H1 (cell line): ENCODE data around the gene GPT2. TPM values are rescaled to one million over a fixed set of nuclear protein-coding genes. Genes with fewer than 3 reads are reported as not detected.
A peak's percentile ranks its signal among the peaks of the same experiment; 100 is the strongest.

Experiments used
- CTCF ChIA-PET: fragments of 300-600 bp; sonication (Branson Sonifier 250); formaldehyde crosslinking; loops from one replicate; lab custom pipeline; 2021; ENCODE audit not compliant: partially characterized antibody; lab: Charles Lee
- POLR2A ChIA-PET: fragments of 300-600 bp; sonication (Branson Sonifier 250); formaldehyde crosslinking; loops from one replicate; lab custom pipeline; 2021; ENCODE audit warnings: inconsistent platforms; ENCODE audit not compliant: partially characterized antibody; lab: Charles Lee
- DNase-seq, 2 experiments: peaks; one replicate each; pipeline versions ENCODE4 v3.0.0 to v3.0.0-alpha.2; 2010 to 2022; ENCODE audit warnings: low spot score in 2 of 2, low read depth in 1 of 2, mixed read lengths in 1 of 2
- FAIRE-seq: peaks from 2 replicates; lab custom pipeline; 2011; peaks lifted over from hg19 to GRCh38; lab: Jason Lieb, UNC
- H2AFZ ChIP-seq: 2 replicates; pipeline ENCODE4 v1.8.1; 2012; ENCODE audit warnings: low read length, inconsistent platforms
- H2AK5ac ChIP-seq: 2 replicates; pipeline ENCODE4 v1.6.1; 2013; ENCODE audit warnings: low read depth, low read length
- H2BK120ac ChIP-seq: replicated peaks from 2 replicates; pipeline ENCODE3; 2013; ENCODE audit warnings: low read depth, low read length, inconsistent platforms
- H2BK12ac ChIP-seq: 2 replicates; pipeline ENCODE4 v1.6.1; 2013; ENCODE audit warnings: low read depth, low read length
- H2BK15ac ChIP-seq: 2 replicates; pipeline ENCODE4 v1.6.1; 2013; ENCODE audit warnings: low read length
- H2BK20ac ChIP-seq: 2 replicates; pipeline ENCODE4 v1.6.1; 2013; ENCODE audit warnings: low read length
- H2BK5ac ChIP-seq: 2 replicates; pipeline ENCODE4 v1.6.1; 2013; ENCODE audit warnings: low read depth, low read length
- H3K14ac ChIP-seq: 2 replicates; pipeline ENCODE4 v1.6.1; 2013; ENCODE audit warnings: inconsistent platforms; ENCODE audit not compliant: insufficient read length
- H3K18ac ChIP-seq: 2 replicates; pipeline ENCODE4 v1.6.1; 2013; ENCODE audit warnings: low read length; ENCODE audit errors: extremely low read depth
- H3K23ac ChIP-seq: 2 replicates; pipeline ENCODE4 v1.6.1; 2013; ENCODE audit warnings: inconsistent platforms; ENCODE audit not compliant: insufficient read length
- H3K23me2 ChIP-seq: 2 replicates; pipeline ENCODE4 v1.6.1; 2013; ENCODE audit warnings: low read depth, low read length
- H3K27ac ChIP-seq: 2 replicates; pipeline ENCODE4 v1.6.1; 2011; ENCODE audit warnings: low read depth, low read length, inconsistent platforms
- H3K27me3 ChIP-seq, 4 experiments: replicated peaks in 1 of 4; 1 replicate in 1 of 4; 2 replicates in 3 of 4; pipeline versions ENCODE4 v1.6.1 to v1.8.1; 2011 to 2013; ENCODE audit warnings: low read length in 3 of 4, mild to moderate bottlenecking in 3 of 4, inconsistent platforms in 2 of 4, mixed read lengths in 2 of 4, moderate library complexity in 1 of 4; ENCODE audit not compliant: control insufficient read depth in 3 of 4, insufficient read depth in 3 of 4; ENCODE audit errors: extremely low read depth in 1 of 4
- H3K36me3 ChIP-seq, 4 experiments: 2 replicates each; pipeline versions ENCODE4 v1.6.1 to v1.8.1; 2011 to 2013; ENCODE audit warnings: mild to moderate bottlenecking in 4 of 4, low read length in 3 of 4, moderate library complexity in 2 of 4, control low read depth in 1 of 4, inconsistent platforms in 1 of 4; ENCODE audit not compliant: insufficient read depth in 4 of 4, control insufficient read depth in 2 of 4
- H3K4ac ChIP-seq: replicated peaks from 2 replicates; pipeline ENCODE3; 2013; ENCODE audit warnings: low read length, low read depth, mixed read lengths, inconsistent platforms; ENCODE audit not compliant: insufficient read length
- H3K4me1 ChIP-seq, 4 experiments: replicated peaks in 1 of 4; 1 replicate in 1 of 4; 2 replicates in 3 of 4; pipeline versions ENCODE4 v1.6.1 to v1.8.1; 2011 to 2013; ENCODE audit warnings: low read length in 3 of 4, inconsistent platforms in 2 of 4, mixed read lengths in 1 of 4; ENCODE audit not compliant: insufficient read depth in 4 of 4, control insufficient read depth in 3 of 4
- H3K4me2 ChIP-seq, 2 experiments: 2 replicates each; pipeline versions ENCODE4 v1.6.1 to v1.8.1; 2011 to 2013; ENCODE audit warnings: low read depth in 2 of 2, low read length in 2 of 2, control low read depth in 1 of 2, inconsistent platforms in 1 of 2, mild to moderate bottlenecking in 1 of 2; ENCODE audit not compliant: insufficient read depth in 1 of 2
- H3K4me3 ChIP-seq, 4 experiments: fragments of 200-600, 300-600 bp in 1 of 4; sonication (generic), shearing (Covaris generic), sonication (Bioruptor Twin) in 1 of 4; 2 replicates each; pipeline versions ENCODE4 v1.5.1 to v1.8.1; 2011 to 2016; ENCODE audit warnings: low read length in 4 of 4, low read depth in 3 of 4, control low read depth in 2 of 4, inconsistent platforms in 2 of 4, mild to moderate bottlenecking in 2 of 4, mixed read lengths in 1 of 4, moderate library complexity in 1 of 4; ENCODE audit not compliant: insufficient read depth in 2 of 4; ENCODE audit errors: extremely low read depth in 1 of 4
- H3K56ac ChIP-seq: replicated peaks from 2 replicates; pipeline ENCODE3; 2013; ENCODE audit warnings: low read depth, mild to moderate bottlenecking, mixed read lengths, low read length, inconsistent platforms; ENCODE audit not compliant: insufficient read length
- H3K79me1 ChIP-seq: 2 replicates; pipeline ENCODE4 v1.6.1; 2013; ENCODE audit warnings: low read depth, low read length, control low read depth
- H3K79me2 ChIP-seq, 2 experiments: 2 replicates each; pipeline versions ENCODE4 v1.6.1 to v1.8.1; 2012 to 2013; ENCODE audit warnings: low read length in 2 of 2, mild to moderate bottlenecking in 2 of 2, inconsistent platforms in 1 of 2; ENCODE audit not compliant: insufficient read depth in 2 of 2, control insufficient read depth in 1 of 2
- H3K9ac ChIP-seq, 4 experiments: replicated peaks in 1 of 4; 1 replicate in 1 of 4; 2 replicates in 3 of 4; pipeline versions ENCODE4 v1.6.1 to v1.8.1; 2011 to 2013; ENCODE audit warnings: low read depth in 3 of 4, low read length in 3 of 4, control low read depth in 2 of 4, mild to moderate bottlenecking in 2 of 4, moderate library complexity in 2 of 4, inconsistent platforms in 1 of 4; ENCODE audit errors: extremely low read depth in 1 of 4
- H3K9me3 ChIP-seq, 2 experiments: 2 replicates each; pipeline versions ENCODE4 v1.6.1 to v1.8.1; 2012 to 2013; ENCODE audit warnings: mild to moderate bottlenecking in 2 of 2, moderate library complexity in 2 of 2, control low read depth in 1 of 2, inconsistent platforms in 1 of 2, low read depth in 1 of 2, low read length in 1 of 2, mixed read lengths in 1 of 2; ENCODE audit not compliant: insufficient read depth in 2 of 2
- H4K20me1 ChIP-seq, 2 experiments: replicated peaks in 1 of 2; 2 replicates each; pipeline versions ENCODE3 to v1.8.1; 2011 to 2013; ENCODE audit warnings: inconsistent platforms in 2 of 2, low read length in 2 of 2, mild to moderate bottlenecking in 1 of 2; ENCODE audit not compliant: insufficient read depth in 2 of 2, control insufficient read depth in 1 of 2
- H4K5ac ChIP-seq: 2 replicates; pipeline ENCODE4 v1.6.1; 2013; ENCODE audit warnings: low read length, low read depth, mixed read lengths, inconsistent platforms; ENCODE audit not compliant: insufficient read length
- H4K8ac ChIP-seq: 2 replicates; pipeline ENCODE4 v1.8.0; 2013; ENCODE audit warnings: mild to moderate bottlenecking, moderate library complexity, low read length, inconsistent platforms; ENCODE audit not compliant: insufficient read depth; ENCODE audit errors: extremely low read depth
- H4K91ac ChIP-seq: replicated peaks from 2 replicates; pipeline ENCODE3; 2013; ENCODE audit warnings: low read length, mixed read lengths, inconsistent platforms; ENCODE audit not compliant: insufficient read length
- CBX5 ChIP-seq: fragments of 300-800, 300-1000 bp; sonication (generic); IDR thresholded peaks from 2 replicates; pipeline ENCODE4 v1.7.1; 2016; ENCODE audit warnings: antibody characterized with exemption, low read length, low read depth
- HDAC2 ChIP-seq, 2 experiments: fragments of 300-600 bp in 1 of 2; sonication (generic) in 1 of 2; IDR thresholded peaks; 2 replicates each; pipeline ENCODE4 v1.6.1; 2011 to 2012; ENCODE audit warnings: low read depth in 2 of 2, low read length in 2 of 2, mild to moderate bottlenecking in 2 of 2, moderate library complexity in 2 of 2, borderline replicate concordance in 1 of 2, inconsistent platforms in 1 of 2
- NANOG ChIP-seq: IDR thresholded peaks from 2 replicates; pipeline ENCODE4 v1.6.1; 2011; ENCODE audit warnings: low read length, low read depth, mild to moderate bottlenecking, inconsistent platforms; ENCODE audit not compliant: insufficient read depth, poor library complexity, severe bottlenecking
- TCF12 ChIP-seq: IDR thresholded peaks from 2 replicates; pipeline ENCODE4 v1.6.1; 2011; ENCODE audit warnings: low read depth, mild to moderate bottlenecking, low read length
- WGBS, 2 experiments: shearing (Covaris generic) in 1 of 2; methylation state at CpG; one replicate each; pipeline versions ENCODE4 v1.1.6 to v1.1.7; 2013 to 2015; ENCODE audit warnings: low lambda C conversion rate in 2 of 2, mixed read lengths in 2 of 2, inconsistent platforms in 1 of 2, low coverage in 1 of 2, missing lambda C conversion rate in 1 of 2; ENCODE audit not compliant: insufficient replicate concordance in 2 of 2, insufficient coverage in 1 of 2, insufficient read length in 1 of 2; ENCODE audit errors: extremely low coverage in 1 of 2, missing lambda C conversion rate in 1 of 2; 5-methylcytosine and 5-hydroxymethylcytosine counted together
- polyA plus RNA-seq, 7 experiments: library from polyadenylated mRNA; depleted of rRNA in 3 of 7; stranded (reverse) in 5 of 7; unstranded in 2 of 7; fragments of >200 nt in 5 of 7; fragments of 200-250 nt in 2 of 7; gene quantifications; 1 replicate in 5 of 7; 2 replicates in 1 of 7; 4 replicates in 1 of 7; pipeline versions ENCODE4 v1.2.1 to v1.2.3, GENCODE V29; 2011 to 2013; ENCODE audit warnings: missing spikeins in 2 of 7, mixed read lengths in 2 of 7
- total RNA-seq: library from RNA; stranded (reverse); fragmentation: NEBNext Ultra II Directional; extraction: Animal tissue kit (Norgen Biotek cat#: 25700); gene quantifications from 2 replicates; pipeline ENCODE4 v1.2.1, GENCODE V29; 2021
- TF ChIP-seq, protein P1 (sequence below): IDR thresholded peaks from 2 replicates; pipeline ENCODE4 v1.6.1; 2012; ENCODE audit warnings: inconsistent platforms
- TF ChIP-seq, protein P2 (sequence below), 3 experiments: IDR thresholded peaks; 1 replicate in 2 of 3; 2 replicates in 1 of 3; pipeline versions ENCODE4 v1.5.1 to v1.6.1; 2011; ENCODE audit warnings: low read length in 3 of 3, mild to moderate bottlenecking in 3 of 3, inconsistent platforms in 2 of 3, low read depth in 1 of 3, moderate library complexity in 1 of 3; ENCODE audit not compliant: insufficient read depth in 1 of 3; ENCODE audit errors: control extremely low read depth in 1 of 3

Gene GPT2
- total and polyA plus RNA-seq, 2 of the 8 experiments (the other 6 are each of a cell fraction or from before 2014, with no cell fraction given), result 71.6 to 94.1 TPM

GRCh38 chr16:46971271-46971670, 87.1 kb downstream of the GPT2 start:
- no peaks in the 10 kb centered on the region for H3K9me3 ChIP-seq
- no peak overlapping the region for H3K4ac ChIP-seq
- CTCF ChIA-PET, result interaction anchor here (1.2 kb wide), 2 partner anchors 25 to 47 kb away, joined by 3 to 4 read pairs; no protein-coding TSS in a partner anchor
- no peak overlapping the region for H4K5ac ChIP-seq
- H3K79me1 ChIP-seq, result peaks cover 7% of the 10 kb centered on the region; the same call in 1 of the 2 replicates
- peaks cover 0 to 1% of the 10 kb centered on the region in 2 experiments for H4K20me1 ChIP-seq
- no peak for DNase-seq
- no peak overlapping the region for H3K18ac ChIP-seq
- WGBS, 2 experiments, result 97% methylated on average over 7 of the region's 7 CpGs; no CpG with 5 or more reads in 1 of the 2 experiments
- no peak overlapping the region for H3K56ac ChIP-seq
- no peaks in the 10 kb centered on the region for H3K27me3 ChIP-seq
- peak overlapping the region in 1 of 2 experiments; percentile 100; a peak in 1 of 4 replicates for H3K4me2 ChIP-seq
- no peak overlapping the region for H2BK120ac ChIP-seq
- peaks cover 5% of the 10 kb centered on the region for H3K23me2 ChIP-seq
- POLR2A ChIA-PET, result interaction anchor here (1.6 to 3.1 kb wide), 2 partner anchors 10 to 14 kb away, joined by 4 to 19 read pairs; no protein-coding TSS in a partner anchor
- no peak overlapping the region for H3K23ac ChIP-seq
- no peak overlapping the region for H3K4me3 ChIP-seq
- H2AFZ ChIP-seq, result no peak overlapping the region
- peaks cover 21 to 60% (median 28%) of the 10 kb centered on the region in 4 experiments for H3K36me3 ChIP-seq
- peaks cover 6 to 53% of the 10 kb centered on the region in 2 experiments; a peak in 3 of 4 replicates for H3K79me2 ChIP-seq
- FAIRE-seq, result no peak
- no peak overlapping the region for H2AK5ac ChIP-seq
- H3K4me1 ChIP-seq, result peaks cover 2 to 8% (median 4%) of the 10 kb centered on the region in 4 experiments; a peak in 4 of 7 replicates
- no peak overlapping the region for H2BK20ac ChIP-seq
- H3K27ac ChIP-seq, result no peak overlapping the region
- no peak overlapping the region for H4K91ac ChIP-seq
- H4K8ac ChIP-seq, result no peak overlapping the region
- no peak overlapping the region for H2BK12ac ChIP-seq
- H3K9ac ChIP-seq, result no peak overlapping the region
- no peak overlapping the region for H2BK15ac ChIP-seq
- no peak for TF ChIP-seq CBX5
- no peak for TF ChIP-seq TCF12
- TF ChIP-seq, protein P1, sequence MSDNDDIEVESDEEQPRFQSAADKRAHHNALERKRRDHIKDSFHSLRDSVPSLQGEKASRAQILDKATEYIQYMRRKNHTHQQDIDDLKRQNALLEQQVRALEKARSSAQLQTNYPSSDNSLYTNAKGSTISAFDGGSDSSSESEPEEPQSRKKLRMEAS, result no peak
- TF ChIP-seq HDAC2 (IDR thresholded peaks at IDR 0.05; ENCODE audit: borderline replicate concordance in 1 of 2, low read depth in 2 of 2, low read length in 2 of 2), result no peak
- no peak for TF ChIP-seq NANOG
- TF ChIP-seq, protein P2, sequence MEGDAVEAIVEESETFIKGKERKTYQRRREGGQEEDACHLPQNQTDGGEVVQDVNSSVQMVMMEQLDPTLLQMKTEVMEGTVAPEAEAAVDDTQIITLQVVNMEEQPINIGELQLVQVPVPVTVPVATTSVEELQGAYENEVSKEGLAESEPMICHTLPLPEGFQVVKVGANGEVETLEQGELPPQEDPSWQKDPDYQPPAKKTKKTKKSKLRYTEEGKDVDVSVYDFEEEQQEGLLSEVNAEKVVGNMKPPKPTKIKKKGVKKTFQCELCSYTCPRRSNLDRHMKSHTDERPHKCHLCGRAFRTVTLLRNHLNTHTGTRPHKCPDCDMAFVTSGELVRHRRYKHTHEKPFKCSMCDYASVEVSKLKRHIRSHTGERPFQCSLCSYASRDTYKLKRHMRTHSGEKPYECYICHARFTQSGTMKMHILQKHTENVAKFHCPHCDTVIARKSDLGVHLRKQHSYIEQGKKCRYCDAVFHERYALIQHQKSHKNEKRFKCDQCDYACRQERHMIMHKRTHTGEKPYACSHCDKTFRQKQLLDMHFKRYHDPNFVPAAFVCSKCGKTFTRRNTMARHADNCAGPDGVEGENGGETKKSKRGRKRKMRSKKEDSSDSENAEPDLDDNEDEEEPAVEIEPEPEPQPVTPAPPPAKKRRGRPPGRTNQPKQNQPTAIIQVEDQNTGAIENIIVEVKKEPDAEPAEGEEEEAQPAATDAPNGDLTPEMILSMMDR (IDR thresholded peaks at IDR 0.05; ENCODE audit: control extremely low read depth in 1 of 3, insufficient read depth in 1 of 3, low read depth in 1 of 3, low read length in 3 of 3), result no peak
- no peak overlapping the region for H2BK5ac ChIP-seq
- H3K14ac ChIP-seq, result no peak overlapping the region
